GM12878 (cell line): ENCODE measurements around the gene DGKI. TPM values are rescaled to one million over a fixed set of nuclear protein-coding genes. Genes with fewer than 3 reads are reported as not detected.
A peak's percentile ranks its signal among the peaks of the same experiment; 100 is the strongest.

Experiments used
- CREB1 ChIP-seq: IDR thresholded peaks from 2 replicates; pipeline ENCODE4 v1.6.1; 2012; ENCODE audit warnings: low read depth, mild to moderate bottlenecking, inconsistent platforms
- EP300 ChIP-seq, 2 experiments: fragments of 150-350 bp in 1 of 2; IDR thresholded peaks; 2 replicates each; pipeline ENCODE4 v1.6.1; 2011 to 2012; ENCODE audit warnings: low read depth in 2 of 2, low read length in 2 of 2, borderline replicate concordance in 1 of 2, improper control_type of control experiment in 1 of 2, inconsistent platforms in 1 of 2; ENCODE audit not compliant: control insufficient read depth in 1 of 2
- GATAD2B ChIP-seq: fragments of 450-650 bp; conservative IDR thresholded peaks from 2 replicates; pipeline ENCODE4 v1.6.1; 2017; ENCODE audit warnings: low read depth, mild to moderate bottlenecking, moderate library complexity
- IKZF1 ChIP-seq: fragments of 450-650 bp; conservative IDR thresholded peaks from 2 replicates; pipeline ENCODE4 v1.6.1; 2017; ENCODE audit warnings: antibody characterized with exemption, mild to moderate bottlenecking
- IKZF2 ChIP-seq, 2 experiments: fragments of 450-650 bp; IDR thresholded peaks; 2 replicates each; pipeline ENCODE4 v1.6.1; 2017; ENCODE audit warnings: mild to moderate bottlenecking in 2 of 2, moderate library complexity in 2 of 2
- KAT2A ChIP-seq: conservative IDR thresholded peaks from 2 replicates; pipeline ENCODE4 v1.6.1; 2011; ENCODE audit warnings: low read depth, low read length; ENCODE audit not compliant: control insufficient read depth
- KDM1A ChIP-seq: fragments of 200-600 bp; sonication (generic); IDR thresholded peaks from 2 replicates; pipeline ENCODE4 v1.6.1; 2016; ENCODE audit warnings: borderline replicate concordance
- MEF2B ChIP-seq: fragments of 450-650 bp; IDR thresholded peaks from 2 replicates; pipeline ENCODE4 v1.6.1; 2018; ENCODE audit warnings: mild to moderate bottlenecking, moderate library complexity; ENCODE audit not compliant: partially characterized antibody, poor library complexity, severe bottlenecking
- MYC ChIP-seq: IDR thresholded peaks from 2 replicates; pipeline ENCODE4 v1.6.1; 2011; ENCODE audit warnings: mild to moderate bottlenecking, low read length, moderate library complexity, inconsistent platforms; ENCODE audit not compliant: insufficient read depth, insufficient replicate concordance, insufficient read length, severe bottlenecking
- RCOR1 ChIP-seq: conservative IDR thresholded peaks from 2 replicates; pipeline ENCODE4 v1.6.1; 2012; ENCODE audit warnings: low read depth, low read length, improper control_type of control experiment
- SIX5 ChIP-seq: IDR thresholded peaks from 2 replicates; pipeline ENCODE4 v1.6.1; 2011; ENCODE audit warnings: mild to moderate bottlenecking, low read depth, low read length, moderate library complexity; ENCODE audit not compliant: severe bottlenecking
- TCF3 ChIP-seq: IDR thresholded peaks from 2 replicates; pipeline ENCODE4 v1.6.1; 2012; ENCODE audit warnings: low read depth, mild to moderate bottlenecking, low read length, borderline replicate concordance; ENCODE audit not compliant: insufficient read depth
- USF1 ChIP-seq: IDR thresholded peaks from 2 replicates; pipeline ENCODE4 v1.6.1; 2011; ENCODE audit warnings: borderline replicate concordance, low read depth, mild to moderate bottlenecking, moderate library complexity, mixed read lengths, low read length; ENCODE audit not compliant: insufficient read depth; ENCODE audit errors: extremely low read length
- ZBTB4 ChIP-seq: fragments of 450-650 bp; formaldehyde crosslinking; IDR thresholded peaks from 2 replicates; pipeline ENCODE4 v1.4.0; 2022; ENCODE audit warnings: mild to moderate bottlenecking, moderate library complexity
- polyA plus RNA-seq, 11 experiments: library from polyadenylated mRNA; depleted of rRNA in 4 of 11; unstranded in 6 of 11; stranded (reverse) in 5 of 11; fragments of >200 nt; fragmentation: Nextera tagmentation in 4 of 11; fragmentation: Illumina TruSeq in 1 of 11; extraction: Ambion mirVana in 4 of 11; extraction: Trizol in 1 of 11; gene quantifications; 1 replicate in 1 of 11; 2 replicates in 10 of 11; pipeline versions ENCODE4 v1.2.1 to v1.2.3, GENCODE V29; 2011 to 2016; ENCODE audit warnings: inconsistent platforms in 2 of 11, missing spikeins in 2 of 11, low read depth in 1 of 11
- total RNA-seq, 4 experiments: library from RNA; depleted of rRNA in 3 of 4; stranded (reverse); fragments of >200 nt in 3 of 4; fragmentation: Illumina TruSeq in 1 of 4; extraction: Trizol in 1 of 4; gene quantifications; 2 replicates each; pipeline versions ENCODE4 v1.2.1 to v1.2.3, GENCODE V29; 2013 to 2021
- TF ChIP-seq, protein P1 (sequence below): IDR thresholded peaks from 2 replicates; pipeline ENCODE4 v1.6.1; 2012; ENCODE audit warnings: mild to moderate bottlenecking, low read depth, low read length
- TF ChIP-seq, protein P2 (sequence below): fragments of 450-650 bp; IDR thresholded peaks from 2 replicates; pipeline ENCODE4 v1.6.1; 2017; ENCODE audit warnings: mild to moderate bottlenecking
- TF ChIP-seq, protein P3 (sequence below): fragments of 450-650 bp; IDR thresholded peaks from 2 replicates; pipeline ENCODE4 v1.6.1; 2017; ENCODE audit warnings: mild to moderate bottlenecking, low read depth, inconsistent platforms; ENCODE audit not compliant: poor library complexity, severe bottlenecking

The DGKI gene
- total and polyA plus RNA-seq, 10 of the 15 experiments (the other 5 are each of a cell fraction or from before 2014, with no cell fraction given): 10.4 to 37.1 (median 22.1) TPM

DNA sequence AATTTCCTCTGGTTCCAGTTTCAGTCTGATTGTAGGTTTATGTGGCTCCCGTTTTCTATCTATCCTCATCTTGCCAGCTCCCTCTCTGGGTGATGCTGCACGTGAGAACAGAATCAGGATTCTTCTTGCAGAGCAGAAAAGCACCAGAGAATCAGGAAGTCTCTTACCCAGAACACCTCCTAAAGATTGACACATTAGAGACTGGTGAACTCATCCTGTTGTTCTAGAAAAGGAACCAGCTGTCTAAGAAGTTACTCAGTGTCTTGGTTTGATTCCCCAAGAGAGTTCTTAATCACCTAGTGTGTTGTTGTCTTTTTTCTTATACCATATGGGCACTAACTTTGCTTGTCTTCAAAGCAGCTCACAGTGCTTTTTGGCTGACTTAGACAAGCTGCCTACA, 152.4 kb downstream of the DGKI start (continued):
- TF ChIP-seq, protein P1, sequence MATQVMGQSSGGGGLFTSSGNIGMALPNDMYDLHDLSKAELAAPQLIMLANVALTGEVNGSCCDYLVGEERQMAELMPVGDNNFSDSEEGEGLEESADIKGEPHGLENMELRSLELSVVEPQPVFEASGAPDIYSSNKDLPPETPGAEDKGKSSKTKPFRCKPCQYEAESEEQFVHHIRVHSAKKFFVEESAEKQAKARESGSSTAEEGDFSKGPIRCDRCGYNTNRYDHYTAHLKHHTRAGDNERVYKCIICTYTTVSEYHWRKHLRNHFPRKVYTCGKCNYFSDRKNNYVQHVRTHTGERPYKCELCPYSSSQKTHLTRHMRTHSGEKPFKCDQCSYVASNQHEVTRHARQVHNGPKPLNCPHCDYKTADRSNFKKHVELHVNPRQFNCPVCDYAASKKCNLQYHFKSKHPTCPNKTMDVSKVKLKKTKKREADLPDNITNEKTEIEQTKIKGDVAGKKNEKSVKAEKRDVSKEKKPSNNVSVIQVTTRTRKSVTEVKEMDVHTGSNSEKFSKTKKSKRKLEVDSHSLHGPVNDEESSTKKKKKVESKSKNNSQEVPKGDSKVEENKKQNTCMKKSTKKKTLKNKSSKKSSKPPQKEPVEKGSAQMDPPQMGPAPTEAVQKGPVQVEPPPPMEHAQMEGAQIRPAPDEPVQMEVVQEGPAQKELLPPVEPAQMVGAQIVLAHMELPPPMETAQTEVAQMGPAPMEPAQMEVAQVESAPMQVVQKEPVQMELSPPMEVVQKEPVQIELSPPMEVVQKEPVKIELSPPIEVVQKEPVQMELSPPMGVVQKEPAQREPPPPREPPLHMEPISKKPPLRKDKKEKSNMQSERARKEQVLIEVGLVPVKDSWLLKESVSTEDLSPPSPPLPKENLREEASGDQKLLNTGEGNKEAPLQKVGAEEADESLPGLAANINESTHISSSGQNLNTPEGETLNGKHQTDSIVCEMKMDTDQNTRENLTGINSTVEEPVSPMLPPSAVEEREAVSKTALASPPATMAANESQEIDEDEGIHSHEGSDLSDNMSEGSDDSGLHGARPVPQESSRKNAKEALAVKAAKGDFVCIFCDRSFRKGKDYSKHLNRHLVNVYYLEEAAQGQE: no peak
- TF ChIP-seq, protein P2, sequence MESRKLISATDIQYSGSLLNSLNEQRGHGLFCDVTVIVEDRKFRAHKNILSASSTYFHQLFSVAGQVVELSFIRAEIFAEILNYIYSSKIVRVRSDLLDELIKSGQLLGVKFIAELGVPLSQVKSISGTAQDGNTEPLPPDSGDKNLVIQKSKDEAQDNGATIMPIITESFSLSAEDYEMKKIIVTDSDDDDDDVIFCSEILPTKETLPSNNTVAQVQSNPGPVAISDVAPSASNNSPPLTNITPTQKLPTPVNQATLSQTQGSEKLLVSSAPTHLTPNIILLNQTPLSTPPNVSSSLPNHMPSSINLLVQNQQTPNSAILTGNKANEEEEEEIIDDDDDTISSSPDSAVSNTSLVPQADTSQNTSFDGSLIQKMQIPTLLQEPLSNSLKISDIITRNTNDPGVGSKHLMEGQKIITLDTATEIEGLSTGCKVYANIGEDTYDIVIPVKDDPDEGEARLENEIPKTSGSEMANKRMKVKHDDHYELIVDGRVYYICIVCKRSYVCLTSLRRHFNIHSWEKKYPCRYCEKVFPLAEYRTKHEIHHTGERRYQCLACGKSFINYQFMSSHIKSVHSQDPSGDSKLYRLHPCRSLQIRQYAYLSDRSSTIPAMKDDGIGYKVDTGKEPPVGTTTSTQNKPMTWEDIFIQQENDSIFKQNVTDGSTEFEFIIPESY: no peak
- peak; percentile 30 to 38; a peak in 1 of 4 replicates for TF ChIP-seq IKZF2 (IDR thresholded peaks at IDR 0.05)
- no peak for TF ChIP-seq RCOR1
- no peak for TF ChIP-seq KDM1A
- TF ChIP-seq MEF2B: peak; percentile 89
- no peak for TF ChIP-seq MYC
- no peak for TF ChIP-seq CREB1
- TF ChIP-seq KAT2A: no peak
- no peak for TF ChIP-seq TCF3
- TF ChIP-seq IKZF1: no peak
- TF ChIP-seq, protein P3, sequence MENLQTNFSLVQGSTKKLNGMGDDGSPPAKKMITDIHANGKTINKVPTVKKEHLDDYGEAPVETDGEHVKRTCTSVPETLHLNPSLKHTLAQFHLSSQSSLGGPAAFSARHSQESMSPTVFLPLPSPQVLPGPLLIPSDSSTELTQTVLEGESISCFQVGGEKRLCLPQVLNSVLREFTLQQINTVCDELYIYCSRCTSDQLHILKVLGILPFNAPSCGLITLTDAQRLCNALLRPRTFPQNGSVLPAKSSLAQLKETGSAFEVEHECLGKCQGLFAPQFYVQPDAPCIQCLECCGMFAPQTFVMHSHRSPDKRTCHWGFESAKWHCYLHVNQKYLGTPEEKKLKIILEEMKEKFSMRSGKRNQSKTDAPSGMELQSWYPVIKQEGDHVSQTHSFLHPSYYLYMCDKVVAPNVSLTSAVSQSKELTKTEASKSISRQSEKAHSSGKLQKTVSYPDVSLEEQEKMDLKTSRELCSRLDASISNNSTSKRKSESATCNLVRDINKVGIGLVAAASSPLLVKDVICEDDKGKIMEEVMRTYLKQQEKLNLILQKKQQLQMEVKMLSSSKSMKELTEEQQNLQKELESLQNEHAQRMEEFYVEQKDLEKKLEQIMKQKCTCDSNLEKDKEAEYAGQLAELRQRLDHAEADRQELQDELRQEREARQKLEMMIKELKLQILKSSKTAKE: no peak
- no peak for TF ChIP-seq SIX5
- TF ChIP-seq ZBTB4 (CRISPR knock-in tag): no peak
- no peak for TF ChIP-seq USF1
- TF ChIP-seq EP300 (IDR thresholded peaks at IDR 0.05; ENCODE audit: borderline replicate concordance in 1 of 2, control insufficient read depth in 1 of 2, low read depth in 2 of 2, low read length in 2 of 2): peak in 1 of 2 experiments; percentile 12; a peak in 1 of 4 replicates
- TF ChIP-seq GATAD2B: no peak
